ENCODE measurements around the gene VPS37B. TPM values are rescaled to one million over a fixed set of nuclear protein-coding genes. Genes with fewer than 3 reads are reported as not detected.

Gene VPS37B
- total and polyA plus RNA-seq, 2 of the 8 experiments (the other 6 are each of a cell fraction or from before 2014, with no cell fraction given) = 11.9 to 15.7 TPM

- Histone ChIP-seq H2BK20ac (ENCODE audit: low read length) (no peak overlapping the region), H3K56ac (replicated peaks; ENCODE audit: insufficient read length, low read depth, low read length) (no peak overlapping the region), H3K4me2 (ENCODE audit: insufficient read depth in 1 of 2, low read depth in 2 of 2, low read length in 2 of 2) (no peak overlapping the region), H3K79me1 (ENCODE audit: low read depth, low read length) (no peaks in the 10 kb centered on the region), H4K20me1 (replicated peaks in 1 of 2; ENCODE audit: control insufficient read depth in 1 of 2, insufficient read depth in 2 of 2, low read length in 2 of 2) (peaks cover 0 to 7% of the 10 kb centered on the region in 2 experiments), H2BK12ac (ENCODE audit: low read depth, low read length) (no peak overlapping the region), H3K18ac (ENCODE audit: extremely low read depth, low read length) (no peak overlapping the region), H2BK120ac (replicated peaks; ENCODE audit: low read depth, low read length) (no peak overlapping the region), H3K14ac (ENCODE audit: insufficient read length) (no peak overlapping the region), H3K9ac (replicated peaks in 1 of 4; ENCODE audit: extremely low read depth in 1 of 4, low read depth in 3 of 4, low read length in 3 of 4) (no peak overlapping the region), H4K5ac (ENCODE audit: insufficient read length, low read depth, low read length) (no peak overlapping the region), H3K27me3 (replicated peaks in 1 of 4; ENCODE audit: control insufficient read depth in 3 of 4, extremely low read depth in 1 of 4, insufficient read depth in 3 of 4, low read length in 3 of 4) (no peaks in the 10 kb centered on the region), H4K91ac (replicated peaks; ENCODE audit: insufficient read length, low read length) (no peak overlapping the region), H3K23me2 (ENCODE audit: low read depth, low read length) (no peaks in the 10 kb centered on the region), H2AFZ (ENCODE audit: low read length) (no peak overlapping the region), H3K27ac (ENCODE audit: low read depth, low read length) (no peak overlapping the region), H3K9me3 (ENCODE audit: insufficient read depth in 2 of 2, low read depth in 1 of 2, low read length in 1 of 2) (no peaks in the 10 kb centered on the region), H3K23ac (ENCODE audit: insufficient read length) (no peak overlapping the region), H2BK5ac (ENCODE audit: low read depth, low read length) (no peak overlapping the region), H3K4ac (replicated peaks; ENCODE audit: insufficient read length, low read depth, low read length) (no peak overlapping the region), H3K4me3 (ENCODE audit: extremely low read depth in 1 of 4, insufficient read depth in 2 of 4, low read depth in 3 of 4, low read length in 4 of 4) (no peak overlapping the region), H3K36me3 (ENCODE audit: control insufficient read depth in 2 of 4, insufficient read depth in 4 of 4, low read length in 3 of 4) (no peaks in the 10 kb centered on the region), H4K8ac (ENCODE audit: extremely low read depth, insufficient read depth, low read length) (0 out of 2 replicates have a peak overlapping the region, but pooled peaks have one; percentile 28), H2AK5ac (ENCODE audit: low read depth, low read length) (no peak overlapping the region), H2BK15ac (ENCODE audit: low read length) (no peak overlapping the region), H3K79me2 (ENCODE audit: control insufficient read depth in 1 of 2, insufficient read depth in 2 of 2, low read length in 2 of 2) (no peaks in the 10 kb centered on the region), H3K4me1 (replicated peaks in 1 of 4; ENCODE audit: control insufficient read depth in 3 of 4, insufficient read depth in 4 of 4, low read length in 3 of 4) (no peaks in the 10 kb centered on the region)
- CTCF ChIA-PET (ENCODE audit: partially characterized antibody) = interaction anchor here (0.6 to 21.5 kb wide), 4 partner anchors 12 to 101 kb away, joined by 3 to 473 read pairs (median 4); no protein-coding TSS in a partner anchor
- POLR2A ChIA-PET (ENCODE audit: partially characterized antibody) = no interaction called here
- FAIRE-seq = no peak
- WGBS, 2 experiments (ENCODE audit: extremely low coverage in 1 of 2, insufficient coverage in 1 of 2, insufficient read length in 1 of 2, insufficient replicate concordance in 2 of 2, low coverage in 1 of 2, low lambda C conversion rate in 2 of 2, missing lambda C conversion rate in 1 of 2) = 83% methylated on average over 13 of the region's 13 CpGs; no CpG with 5 or more reads in 1 of the 2 experiments
- no peak for DNase-seq (ENCODE audit: low read depth in 1 of 2, low spot score in 2 of 2)
- TF ChIP-seq, protein P1, sequence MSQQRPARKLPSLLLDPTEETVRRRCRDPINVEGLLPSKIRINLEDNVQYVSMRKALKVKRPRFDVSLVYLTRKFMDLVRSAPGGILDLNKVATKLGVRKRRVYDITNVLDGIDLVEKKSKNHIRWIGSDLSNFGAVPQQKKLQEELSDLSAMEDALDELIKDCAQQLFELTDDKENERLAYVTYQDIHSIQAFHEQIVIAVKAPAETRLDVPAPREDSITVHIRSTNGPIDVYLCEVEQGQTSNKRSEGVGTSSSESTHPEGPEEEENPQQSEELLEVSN (IDR thresholded peaks at IDR 0.05) = no peak
- TF ChIP-seq RAD21 (IDR thresholded peaks at IDR 0.05 in 1 of 2, conservative IDR thresholded peaks at IDR 0.05 in 1 of 2; ENCODE audit: low read depth in 2 of 2, low read length in 2 of 2) = no peak
- TF ChIP-seq TCF12 (IDR thresholded peaks at IDR 0.05; ENCODE audit: low read depth, low read length) = no peak
- TF ChIP-seq ZNF274 (IDR thresholded peaks at IDR 0.05; ENCODE audit: borderline replicate concordance, extremely low read depth, low read length) = no peak
- TF ChIP-seq, protein P2, sequence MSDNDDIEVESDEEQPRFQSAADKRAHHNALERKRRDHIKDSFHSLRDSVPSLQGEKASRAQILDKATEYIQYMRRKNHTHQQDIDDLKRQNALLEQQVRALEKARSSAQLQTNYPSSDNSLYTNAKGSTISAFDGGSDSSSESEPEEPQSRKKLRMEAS (IDR thresholded peaks at IDR 0.05) = no peak
- TF ChIP-seq RBBP5 (IDR thresholded peaks at IDR 0.05; ENCODE audit: borderline replicate concordance, low read depth, low read length) = no peak
- no peak for TF ChIP-seq BRCA1 (IDR thresholded peaks at IDR 0.05; ENCODE audit: low read depth, low read length)
Measured at GRCh38 chr12:122943196-122943595, 47.3 kb upstream of the VPS37B start.

Data from H1 (cell line).